Measurements from ENCODE around the gene ATP5F1D. TPM values are rescaled to one million over a fixed set of nuclear protein-coding genes. Genes with fewer than 3 reads are reported as not detected.
A peak's percentile ranks its signal among the peaks of the same experiment; 100 is the strongest.

ATP5F1D gene
- total and polyA plus RNA-seq, 2 of the 13 experiments (the other 11 are each of a cell fraction or from before 2014, with no cell fraction given), result 39.4 to 78.7 TPM

- TF ChIP-seq IKZF5 (CRISPR knock-in tag; IDR thresholded peaks at IDR 0.05) (peak; percentile 41; the same call in 1 of the 2 replicates), KDM1A (CRISPR knock-in tag; IDR thresholded peaks at IDR 0.05) (peak; percentile 84; the same call in 1 of the 2 replicates), REL (CRISPR knock-in tag; conservative IDR thresholded peaks at IDR 0.05) (0 out of 2 replicates have a peak, but pooled peaks have one; percentile 42), HMGXB3 (CRISPR knock-in tag; IDR thresholded peaks at IDR 0.05; ENCODE audit: borderline replicate concordance) (0 out of 2 replicates have a peak, but pooled peaks have one; percentile 39), ELF1 (CRISPR knock-in tag; IDR thresholded peaks at IDR 0.05) (peak; percentile 64), MTF1 (CRISPR knock-in tag; IDR thresholded peaks at IDR 0.05) (no peak), THYN1 (CRISPR knock-in tag; IDR thresholded peaks at IDR 0.05; ENCODE audit: borderline replicate concordance, low read depth) (no peak), ZNF556 (CRISPR knock-in tag; IDR thresholded peaks at IDR 0.05; ENCODE audit: borderline replicate concordance) (peak; percentile 97; the same call in 1 of the 2 replicates)
- TF ChIP-seq, protein P1, sequence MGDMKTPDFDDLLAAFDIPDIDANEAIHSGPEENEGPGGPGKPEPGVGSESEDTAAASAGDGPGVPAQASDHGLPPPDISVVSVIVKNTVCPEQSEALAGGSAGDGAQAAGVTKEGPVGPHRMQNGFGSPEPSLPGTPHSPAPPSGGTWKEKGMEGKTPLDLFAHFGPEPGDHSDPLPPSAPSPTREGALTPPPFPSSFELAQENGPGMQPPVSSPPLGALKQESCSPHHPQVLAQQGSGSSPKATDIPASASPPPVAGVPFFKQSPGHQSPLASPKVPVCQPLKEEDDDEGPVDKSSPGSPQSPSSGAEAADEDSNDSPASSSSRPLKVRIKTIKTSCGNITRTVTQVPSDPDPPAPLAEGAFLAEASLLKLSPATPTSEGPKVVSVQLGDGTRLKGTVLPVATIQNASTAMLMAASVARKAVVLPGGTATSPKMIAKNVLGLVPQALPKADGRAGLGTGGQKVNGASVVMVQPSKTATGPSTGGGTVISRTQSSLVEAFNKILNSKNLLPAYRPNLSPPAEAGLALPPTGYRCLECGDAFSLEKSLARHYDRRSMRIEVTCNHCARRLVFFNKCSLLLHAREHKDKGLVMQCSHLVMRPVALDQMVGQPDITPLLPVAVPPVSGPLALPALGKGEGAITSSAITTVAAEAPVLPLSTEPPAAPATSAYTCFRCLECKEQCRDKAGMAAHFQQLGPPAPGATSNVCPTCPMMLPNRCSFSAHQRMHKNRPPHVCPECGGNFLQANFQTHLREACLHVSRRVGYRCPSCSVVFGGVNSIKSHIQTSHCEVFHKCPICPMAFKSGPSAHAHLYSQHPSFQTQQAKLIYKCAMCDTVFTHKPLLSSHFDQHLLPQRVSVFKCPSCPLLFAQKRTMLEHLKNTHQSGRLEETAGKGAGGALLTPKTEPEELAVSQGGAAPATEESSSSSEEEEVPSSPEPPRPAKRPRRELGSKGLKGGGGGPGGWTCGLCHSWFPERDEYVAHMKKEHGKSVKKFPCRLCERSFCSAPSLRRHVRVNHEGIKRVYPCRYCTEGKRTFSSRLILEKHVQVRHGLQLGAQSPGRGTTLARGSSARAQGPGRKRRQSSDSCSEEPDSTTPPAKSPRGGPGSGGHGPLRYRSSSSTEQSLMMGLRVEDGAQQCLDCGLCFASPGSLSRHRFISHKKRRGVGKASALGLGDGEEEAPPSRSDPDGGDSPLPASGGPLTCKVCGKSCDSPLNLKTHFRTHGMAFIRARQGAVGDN (CRISPR knock-in tag; IDR thresholded peaks at IDR 0.05), result peak; percentile 91
- TF ChIP-seq, protein P2, sequence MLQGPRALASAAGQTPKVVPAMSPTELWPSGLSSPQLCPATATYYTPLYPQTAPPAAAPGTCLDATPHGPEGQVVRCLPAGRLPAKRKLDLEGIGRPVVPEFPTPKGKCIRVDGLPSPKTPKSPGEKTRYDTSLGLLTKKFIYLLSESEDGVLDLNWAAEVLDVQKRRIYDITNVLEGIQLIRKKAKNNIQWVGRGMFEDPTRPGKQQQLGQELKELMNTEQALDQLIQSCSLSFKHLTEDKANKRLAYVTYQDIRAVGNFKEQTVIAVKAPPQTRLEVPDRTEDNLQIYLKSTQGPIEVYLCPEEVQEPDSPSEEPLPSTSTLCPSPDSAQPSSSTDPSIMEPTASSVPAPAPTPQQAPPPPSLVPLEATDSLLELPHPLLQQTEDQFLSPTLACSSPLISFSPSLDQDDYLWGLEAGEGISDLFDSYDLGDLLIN (CRISPR knock-in tag; IDR thresholded peaks at IDR 0.05; ENCODE audit: borderline replicate concordance), result peak; percentile 31; the same call in 1 of the 2 replicates
- TF ChIP-seq, protein P3, sequence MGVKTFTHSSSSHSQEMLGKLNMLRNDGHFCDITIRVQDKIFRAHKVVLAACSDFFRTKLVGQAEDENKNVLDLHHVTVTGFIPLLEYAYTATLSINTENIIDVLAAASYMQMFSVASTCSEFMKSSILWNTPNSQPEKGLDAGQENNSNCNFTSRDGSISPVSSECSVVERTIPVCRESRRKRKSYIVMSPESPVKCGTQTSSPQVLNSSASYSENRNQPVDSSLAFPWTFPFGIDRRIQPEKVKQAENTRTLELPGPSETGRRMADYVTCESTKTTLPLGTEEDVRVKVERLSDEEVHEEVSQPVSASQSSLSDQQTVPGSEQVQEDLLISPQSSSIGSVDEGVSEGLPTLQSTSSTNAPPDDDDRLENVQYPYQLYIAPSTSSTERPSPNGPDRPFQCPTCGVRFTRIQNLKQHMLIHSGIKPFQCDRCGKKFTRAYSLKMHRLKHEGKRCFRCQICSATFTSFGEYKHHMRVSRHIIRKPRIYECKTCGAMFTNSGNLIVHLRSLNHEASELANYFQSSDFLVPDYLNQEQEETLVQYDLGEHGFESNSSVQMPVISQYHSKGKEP (CRISPR knock-in tag; IDR thresholded peaks at IDR 0.05), result no peak
- TF ChIP-seq, protein P4, sequence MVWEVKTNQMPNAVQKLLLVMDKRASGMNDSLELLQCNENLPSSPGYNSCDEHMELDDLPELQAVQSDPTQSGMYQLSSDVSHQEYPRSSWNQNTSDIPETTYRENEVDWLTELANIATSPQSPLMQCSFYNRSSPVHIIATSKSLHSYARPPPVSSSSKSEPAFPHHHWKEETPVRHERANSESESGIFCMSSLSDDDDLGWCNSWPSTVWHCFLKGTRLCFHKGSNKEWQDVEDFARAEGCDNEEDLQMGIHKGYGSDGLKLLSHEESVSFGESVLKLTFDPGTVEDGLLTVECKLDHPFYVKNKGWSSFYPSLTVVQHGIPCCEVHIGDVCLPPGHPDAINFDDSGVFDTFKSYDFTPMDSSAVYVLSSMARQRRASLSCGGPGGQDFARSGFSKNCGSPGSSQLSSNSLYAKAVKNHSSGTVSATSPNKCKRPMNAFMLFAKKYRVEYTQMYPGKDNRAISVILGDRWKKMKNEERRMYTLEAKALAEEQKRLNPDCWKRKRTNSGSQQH (CRISPR knock-in tag; IDR thresholded peaks at IDR 0.05; ENCODE audit: low read depth), result no peak
These were observed 3.3 kb downstream of the ATP5F1D start (continued) for GRCh38 chr19:1244693-1245451.

Data from HepG2 (cell line).